HG03280 (cell line): Measurements from ENCODE around the gene STARD10.
"Not testable (repeated sequence)": the region's sequence is repeated elsewhere in the genome, so short reads cannot be mapped to it uniquely, and the experiment has no call there.

Experiments used
- ATAC-seq: cut with Tn5 transposase; IDR thresholded peaks from one replicate; pipeline ENCODE4 v1.9.1; 2021; ENCODE audit warnings: mild to moderate bottlenecking, moderate library complexity; ENCODE audit not compliant: unreplicated experiment

Gene STARD10

DNA sequence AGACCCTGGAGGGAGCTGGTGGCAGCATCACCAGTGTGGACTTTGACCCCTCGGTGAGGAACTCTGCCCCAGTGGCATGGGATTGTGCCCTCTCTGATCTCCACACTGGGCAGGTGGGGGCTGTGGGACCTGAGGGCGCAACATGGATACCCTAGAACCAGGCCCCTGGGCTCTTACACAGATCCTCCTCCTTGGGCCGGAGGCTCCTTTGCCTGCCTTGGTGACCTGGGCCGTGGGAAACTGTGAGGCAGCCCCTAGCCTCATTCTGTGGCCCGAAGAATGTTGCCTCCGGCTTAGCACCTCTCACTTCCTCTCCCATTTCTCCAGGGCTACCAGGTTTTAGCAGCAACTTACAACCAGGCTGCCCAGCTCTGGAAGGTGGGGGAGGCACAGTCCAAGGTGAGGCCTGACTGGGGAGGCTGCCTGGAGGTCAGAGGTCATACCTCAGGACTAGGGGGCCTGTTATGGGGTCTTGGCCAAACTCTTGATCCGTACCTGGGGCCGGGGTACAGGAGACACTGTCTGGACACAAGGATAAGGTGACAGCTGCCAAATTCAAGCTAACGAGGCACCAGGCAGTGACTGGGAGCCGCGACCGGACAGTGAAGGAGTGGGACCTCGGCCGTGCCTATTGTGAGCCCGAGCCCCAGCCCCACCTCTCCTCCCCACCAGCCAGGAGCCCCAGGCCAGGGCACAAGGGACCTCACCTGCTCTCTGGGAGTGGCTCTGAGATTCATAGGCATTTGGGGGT is 32.5 kb upstream of the STARD10 start:
- no peak for ATAC-seq

DNA sequence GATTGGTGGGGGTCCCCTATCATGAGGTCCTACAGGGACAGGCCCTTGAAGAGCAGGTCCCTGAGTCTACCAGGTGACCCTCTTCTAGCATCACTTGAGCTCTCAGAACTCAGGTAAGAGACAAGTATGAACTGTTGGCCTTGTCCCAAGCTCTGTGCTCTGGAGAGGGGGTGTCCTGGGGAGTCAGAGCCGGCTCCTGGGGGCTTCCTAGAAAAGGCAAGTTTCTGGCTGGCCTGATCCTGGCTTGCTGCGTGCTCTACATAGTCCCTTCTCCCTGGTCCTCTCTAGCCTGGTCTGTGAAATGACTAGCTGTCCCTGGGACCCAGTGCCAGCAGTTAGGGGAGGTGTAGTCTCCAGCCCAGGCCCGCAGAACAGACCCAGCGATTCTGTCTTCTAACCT is 31.8 kb upstream of the STARD10 start:
- no peak for ATAC-seq

DNA sequence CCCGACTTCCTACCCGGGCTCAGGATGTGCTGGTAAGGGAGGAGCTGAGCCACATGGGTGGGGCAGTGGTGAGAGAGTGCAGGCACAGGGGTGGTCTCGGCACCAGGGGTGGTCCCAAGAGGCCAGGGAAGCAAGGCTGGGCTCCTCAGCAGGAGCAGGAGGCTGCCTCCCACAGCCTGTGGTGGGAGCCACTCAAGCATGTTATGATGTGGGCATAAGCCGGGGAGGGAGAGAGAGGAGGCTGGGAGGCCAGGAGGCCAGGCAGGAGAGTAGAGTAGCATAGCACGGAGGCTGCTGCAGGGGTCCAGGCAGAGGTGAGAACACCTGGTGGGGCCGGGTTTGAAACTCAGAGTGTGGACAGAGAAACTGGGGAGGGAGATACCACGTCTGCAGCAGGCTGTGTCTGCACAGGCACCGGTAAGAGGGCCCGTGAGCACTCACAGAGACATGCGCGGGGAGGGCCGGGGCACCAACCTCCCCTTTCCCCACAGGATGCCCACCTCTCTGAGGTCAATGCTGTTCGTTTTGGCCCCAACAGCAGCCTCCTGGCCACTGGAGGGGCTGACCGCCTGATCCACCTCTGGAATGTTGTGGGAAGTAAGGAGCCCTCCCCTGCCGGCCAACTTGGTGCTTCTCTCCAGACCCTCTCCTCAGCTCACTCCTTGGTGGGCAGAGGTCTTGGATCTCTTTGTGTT is 31.1 kb upstream of the STARD10 start:
- no peak for ATAC-seq

DNA sequence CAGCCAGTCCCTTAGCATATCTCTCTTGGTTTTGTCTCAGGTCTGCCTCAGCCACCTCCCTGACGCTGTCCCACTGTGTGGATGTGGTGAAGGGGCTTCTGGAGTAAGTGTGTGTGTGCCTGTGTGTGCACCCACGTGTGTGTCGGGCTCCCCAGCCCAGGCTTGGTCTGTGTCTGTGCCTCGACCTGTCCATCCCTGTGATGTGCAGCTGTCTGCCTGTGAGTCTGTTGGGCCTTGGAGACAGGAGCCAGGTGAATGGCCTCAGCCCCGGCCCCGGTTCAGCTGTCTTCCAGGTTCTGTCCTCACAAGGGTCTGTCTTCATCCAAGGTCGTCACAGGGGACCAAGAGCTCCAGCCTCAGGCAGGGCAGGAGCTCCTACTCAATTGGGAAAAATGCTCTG is 30.2 kb upstream of the STARD10 start:
- ATAC-seq = no peak

DNA sequence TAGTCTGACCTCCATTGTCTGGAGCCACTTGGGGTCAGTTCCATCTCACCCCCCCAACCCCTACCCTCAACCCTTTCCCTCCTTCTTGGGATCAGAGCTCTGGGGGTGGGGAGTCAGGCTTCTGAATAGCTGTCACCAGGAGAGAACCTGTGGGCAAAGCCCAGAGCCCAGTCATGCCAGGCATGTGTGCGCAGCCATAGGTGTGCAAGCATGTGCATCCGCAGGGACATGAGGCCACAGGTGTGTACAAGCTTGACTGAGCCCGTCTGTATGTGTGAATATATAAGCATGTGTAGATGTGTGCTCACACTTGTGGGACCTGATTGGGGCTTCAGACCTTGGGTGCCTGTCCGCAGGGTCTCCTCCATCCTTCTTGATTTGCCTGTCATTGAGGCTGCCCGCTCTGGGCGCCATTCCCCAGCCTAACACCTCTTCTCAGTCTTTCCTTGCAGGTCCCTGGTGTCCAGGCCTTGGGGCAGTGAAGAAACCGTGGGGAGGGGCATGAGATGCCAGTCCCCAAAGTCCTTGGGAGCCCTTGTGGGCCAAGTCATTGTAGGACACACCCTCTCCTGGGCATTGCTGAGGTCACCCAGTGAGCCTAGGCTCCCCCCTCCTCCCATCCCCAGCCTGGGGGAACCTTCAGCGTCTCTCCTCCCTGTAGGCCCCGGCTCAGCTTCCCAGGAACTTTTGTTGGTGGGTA is 29.4 kb upstream of the STARD10 start:
- no peak for ATAC-seq

DNA sequence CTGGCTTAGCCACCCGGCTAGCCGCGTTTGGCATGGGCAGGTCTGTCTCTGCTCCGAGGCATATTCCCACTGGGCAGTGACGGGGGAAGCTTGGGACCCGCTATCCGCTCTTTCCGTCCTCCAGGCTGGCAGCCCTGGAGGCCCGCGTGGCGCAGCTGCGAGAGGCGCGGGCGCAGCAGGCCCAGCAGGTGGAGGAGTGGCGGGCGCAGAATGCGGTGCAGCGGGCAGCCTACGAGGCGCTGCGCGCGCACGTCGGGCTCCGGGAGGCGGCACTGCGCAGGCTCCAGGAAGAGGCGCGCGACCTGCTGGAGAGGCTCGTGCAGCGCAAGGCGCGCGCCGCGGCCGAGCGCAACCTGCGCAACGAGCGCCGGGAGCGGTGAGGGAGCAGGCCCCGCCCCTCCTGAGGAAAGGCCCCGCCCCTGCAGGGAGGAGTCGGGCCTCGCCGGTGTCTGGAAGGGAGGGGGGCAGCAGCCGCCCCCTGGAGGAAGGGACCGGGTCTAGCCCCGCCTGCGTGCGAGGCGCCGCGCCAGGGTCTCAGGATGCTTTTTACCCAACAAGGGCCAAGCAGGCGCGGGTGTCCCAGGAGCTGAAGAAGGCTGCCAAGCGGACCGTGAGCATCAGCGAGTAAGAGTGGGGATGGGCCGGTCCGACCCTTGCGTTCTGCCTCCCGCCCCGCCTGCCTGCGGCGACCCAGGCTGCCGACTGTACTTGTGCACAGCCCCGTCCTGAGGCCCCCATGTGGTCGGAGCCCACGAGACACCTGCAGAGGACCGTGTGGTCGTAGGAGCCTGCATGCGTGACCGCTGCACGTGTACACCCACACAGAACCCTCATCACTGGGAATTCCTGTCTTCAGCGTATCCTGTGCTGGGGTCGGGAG is 28.3 kb upstream of the STARD10 start:
- ATAC-seq = no peak

DNA sequence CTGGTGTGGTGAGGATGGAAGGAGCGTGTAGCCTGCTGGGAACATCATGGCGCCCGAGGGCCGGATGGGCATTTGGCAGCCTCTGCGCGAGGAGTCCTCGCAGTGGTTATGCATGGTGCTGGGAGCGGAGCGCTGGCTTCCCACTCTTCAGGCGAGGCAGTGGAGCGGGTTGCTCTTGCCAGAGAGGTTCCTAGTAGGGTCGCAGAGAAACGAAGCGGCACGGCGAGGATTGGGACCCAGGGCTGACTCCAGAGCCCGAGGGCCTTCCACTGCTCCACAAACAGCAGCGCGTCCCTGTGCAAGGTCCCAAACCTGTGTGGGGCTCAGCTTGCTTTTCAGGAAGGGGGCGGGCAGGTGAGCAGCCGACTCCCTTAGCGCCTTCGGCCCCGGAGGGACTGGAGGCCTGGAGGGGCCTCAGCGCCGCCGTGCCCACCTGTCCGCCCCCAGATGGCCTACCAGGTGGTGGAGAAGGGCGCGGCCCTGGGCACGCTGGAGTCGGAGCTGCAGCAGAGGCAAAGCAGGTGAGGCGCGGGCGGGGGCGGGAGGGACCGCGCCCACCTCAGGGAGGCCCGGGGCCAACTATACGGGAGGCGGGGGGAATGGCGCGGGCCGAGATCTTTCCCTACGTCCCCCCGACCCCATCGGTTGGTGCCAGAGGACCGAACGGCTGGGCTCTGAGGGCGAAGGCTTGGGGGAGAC is 27.5 kb upstream of the STARD10 start:
- no peak for ATAC-seq

DNA sequence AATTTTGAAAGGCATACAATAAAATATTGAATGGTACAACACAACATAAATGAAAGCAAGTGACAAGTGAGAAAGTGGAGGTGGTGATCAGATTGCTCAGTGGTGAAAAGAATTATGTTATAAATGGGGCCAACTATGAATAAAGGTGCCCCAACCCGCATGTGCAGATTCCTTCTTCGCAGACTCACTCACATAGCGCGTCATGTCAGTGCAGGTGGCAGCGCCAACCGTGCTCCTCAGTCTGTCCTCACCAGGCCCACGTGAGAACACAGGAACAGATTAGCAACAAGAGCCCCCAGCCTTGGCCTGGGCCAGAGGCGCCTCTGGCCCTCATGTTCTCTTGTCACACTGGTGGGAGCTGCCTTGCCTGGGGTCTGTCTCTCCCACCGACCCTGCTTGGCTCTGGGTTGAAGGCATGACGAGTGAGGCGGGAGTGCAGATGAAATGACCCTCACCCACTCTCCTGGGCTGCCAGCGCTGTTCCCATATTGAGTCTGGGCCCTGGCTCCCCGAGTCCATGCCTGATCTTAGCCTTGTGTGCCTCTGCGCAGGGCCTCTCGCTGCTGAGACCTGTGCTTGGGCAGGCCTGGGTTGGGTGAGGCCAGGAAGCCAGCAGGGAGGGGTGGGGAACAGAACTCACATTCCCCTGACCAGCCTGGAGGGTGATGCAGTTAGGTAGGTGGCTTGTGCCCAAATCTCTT is 26.7 kb upstream of the STARD10 start:
- ATAC-seq = no peak

DNA sequence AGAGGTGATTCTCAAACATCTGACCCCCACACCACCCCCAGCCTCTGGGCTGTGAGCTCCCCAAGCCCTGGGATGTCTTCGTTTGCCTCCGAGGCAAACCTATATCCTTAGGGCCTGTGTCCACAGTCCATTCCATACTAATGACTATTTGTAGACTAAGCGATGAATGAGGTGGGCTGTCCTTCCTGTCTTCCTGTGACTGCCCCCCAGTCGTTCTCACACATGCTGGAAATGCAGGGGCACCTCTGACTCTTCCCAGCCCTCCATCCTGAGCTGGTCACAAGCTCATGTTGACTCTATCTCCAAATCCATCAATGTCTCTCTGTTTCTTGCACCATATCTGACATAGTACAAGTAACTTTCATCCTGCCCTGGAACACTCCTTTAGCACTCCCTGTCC is 25.1 kb upstream of the STARD10 start:
- no peak for ATAC-seq

DNA sequence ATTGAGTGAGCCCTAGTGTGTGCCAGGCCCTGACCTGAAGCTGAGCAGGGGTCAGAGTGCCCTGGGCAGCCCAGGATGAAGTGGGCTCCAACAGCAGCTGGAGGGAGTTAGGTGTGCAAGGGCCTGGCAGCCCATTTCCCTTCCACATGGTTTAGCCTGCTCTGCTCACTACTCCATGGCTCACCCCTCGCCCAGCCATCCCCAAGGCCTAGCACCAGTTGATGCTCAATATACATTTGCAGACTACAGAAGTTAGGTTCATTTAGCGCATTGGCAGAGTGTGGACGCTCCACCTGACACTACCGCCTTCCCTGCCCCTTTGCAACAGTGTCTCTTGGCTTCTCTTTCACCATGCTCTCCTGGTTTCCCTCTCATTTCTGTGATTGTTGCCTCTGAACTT is 24.1 kb upstream of the STARD10 start:
- no peak for ATAC-seq

DNA sequence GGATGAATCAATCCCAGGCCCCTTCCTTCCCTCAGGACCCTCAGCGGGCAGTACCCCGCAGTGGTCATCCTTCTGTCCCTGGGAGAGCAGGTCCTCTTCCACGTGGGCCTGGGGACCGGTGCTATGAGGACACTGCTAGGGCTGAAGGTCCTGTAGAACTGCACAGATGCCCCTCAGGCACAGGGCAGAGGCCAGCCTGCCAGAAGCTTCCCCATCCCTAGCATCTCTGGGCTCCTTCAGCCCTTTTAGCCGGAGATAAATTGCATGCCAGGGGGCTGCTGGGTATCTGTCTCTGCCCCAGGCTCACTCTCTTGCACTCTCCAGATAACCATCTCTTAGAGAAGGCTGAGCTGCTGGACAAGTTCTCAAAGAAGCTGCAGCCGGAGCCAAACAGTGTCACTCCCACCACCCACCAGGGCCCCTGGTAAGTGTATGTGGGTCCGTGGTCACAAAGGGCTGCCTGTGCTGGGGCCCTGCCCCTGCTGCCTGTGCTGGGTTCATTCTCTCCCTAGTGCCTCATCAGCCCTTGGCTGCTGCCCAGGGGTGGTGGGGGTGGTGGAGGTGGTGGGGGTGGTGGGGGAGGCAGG is 22.6 kb upstream of the STARD10 start:
- no peak for ATAC-seq

DNA sequence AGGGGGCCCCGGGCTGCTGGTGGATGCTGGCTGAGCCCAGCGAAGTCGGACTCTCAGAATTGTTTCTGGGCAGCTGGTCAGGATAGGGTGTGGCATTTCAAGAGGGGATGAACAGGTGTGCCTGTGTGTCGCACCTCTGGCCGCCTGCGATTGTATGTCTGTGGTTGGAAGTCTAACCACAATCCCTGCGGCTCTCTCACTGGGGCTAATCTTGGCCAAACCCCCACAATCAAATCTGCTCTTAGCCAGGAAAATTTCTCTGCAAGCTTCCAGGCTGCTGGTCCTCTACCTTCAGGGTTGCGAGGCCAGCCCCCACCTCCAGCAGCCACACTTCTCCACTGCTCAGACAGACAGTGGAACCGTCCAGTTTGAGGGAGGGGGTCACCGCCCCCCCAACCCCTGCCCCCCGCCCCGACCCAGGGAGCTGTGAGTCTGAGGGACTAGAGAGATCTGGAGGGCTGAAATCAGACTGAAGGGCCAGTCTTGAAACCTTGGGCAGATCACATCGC is 21.3 kb upstream of the STARD10 start:
- ATAC-seq = no peak

DNA sequence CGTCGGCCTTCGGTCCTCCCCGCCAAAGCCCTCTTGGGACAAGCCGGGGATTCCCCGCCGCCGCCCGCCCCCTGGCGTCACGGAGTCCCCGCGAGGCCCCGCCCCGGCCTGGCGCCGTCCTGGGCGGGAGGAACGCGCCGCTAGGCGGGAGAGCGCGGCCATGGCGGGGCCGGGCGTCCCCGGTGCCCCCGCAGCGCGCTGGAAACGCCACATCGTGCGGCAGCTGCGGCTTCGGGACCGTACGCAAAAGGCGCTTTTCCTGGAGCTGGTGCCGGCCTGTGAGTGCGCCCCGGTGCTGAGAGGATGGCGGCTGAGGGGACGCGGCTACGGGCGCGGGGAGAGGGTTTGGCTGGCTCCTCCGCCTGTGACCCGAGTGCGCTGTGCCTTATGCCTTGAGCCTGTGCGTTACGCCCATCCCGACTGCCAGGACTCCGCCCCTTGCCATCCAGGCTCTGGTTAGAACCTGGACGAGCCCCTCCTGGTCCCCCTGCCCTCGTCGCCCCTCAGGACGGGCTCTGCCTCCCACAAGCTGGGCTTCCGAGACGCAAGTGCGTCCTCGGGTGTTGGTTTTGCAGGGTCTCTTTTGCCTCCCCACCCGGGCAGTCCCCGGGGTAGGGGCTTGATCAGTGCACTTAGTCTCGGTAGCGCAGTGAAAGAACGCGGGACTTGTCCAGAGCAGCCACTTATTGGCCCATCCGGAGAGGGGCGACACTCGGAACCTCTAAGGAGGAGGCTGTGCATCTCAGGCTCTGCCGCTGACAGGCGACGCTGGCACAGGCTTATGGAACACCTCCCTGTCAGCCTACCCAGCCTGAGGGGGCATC is 20.7 kb upstream of the STARD10 start, which contains the start of gene ATG16L2:
Gene ATG16L2, plus strand, starts transcription at position 126 of the 824 bp plus-strand sequence. Its CDS starts 35 bp downstream, at position 161.
- peak; percentile 69 for ATAC-seq

DNA sequence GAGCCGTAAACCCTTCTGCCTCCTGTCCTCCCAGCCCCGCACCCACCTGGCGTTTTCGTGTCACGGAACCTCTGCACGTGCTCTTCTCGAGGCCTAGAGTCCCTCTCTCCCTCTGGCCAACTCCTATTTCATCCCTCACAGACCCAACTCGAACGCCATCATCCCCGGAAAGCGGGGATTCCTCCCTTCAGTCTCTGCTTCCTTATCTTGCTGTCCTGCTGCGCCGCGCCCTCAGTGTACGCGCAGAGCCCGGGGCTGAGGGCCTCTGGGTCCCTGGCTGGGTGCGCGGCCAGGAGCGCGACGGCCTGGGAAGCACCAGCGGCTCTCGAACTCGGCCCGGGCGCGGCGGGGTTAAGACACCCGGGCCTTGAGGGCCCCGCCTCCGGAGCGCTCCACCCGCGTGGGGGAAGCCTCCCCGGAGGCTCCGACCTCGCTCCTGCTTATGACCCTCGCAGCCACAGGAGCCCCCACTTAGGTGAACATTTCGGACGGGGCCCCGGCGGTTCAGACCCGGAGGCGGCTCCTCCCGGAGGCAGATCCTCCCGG is 20.0 kb upstream of the STARD10 start:
- peak; percentile 56 for ATAC-seq

DNA sequence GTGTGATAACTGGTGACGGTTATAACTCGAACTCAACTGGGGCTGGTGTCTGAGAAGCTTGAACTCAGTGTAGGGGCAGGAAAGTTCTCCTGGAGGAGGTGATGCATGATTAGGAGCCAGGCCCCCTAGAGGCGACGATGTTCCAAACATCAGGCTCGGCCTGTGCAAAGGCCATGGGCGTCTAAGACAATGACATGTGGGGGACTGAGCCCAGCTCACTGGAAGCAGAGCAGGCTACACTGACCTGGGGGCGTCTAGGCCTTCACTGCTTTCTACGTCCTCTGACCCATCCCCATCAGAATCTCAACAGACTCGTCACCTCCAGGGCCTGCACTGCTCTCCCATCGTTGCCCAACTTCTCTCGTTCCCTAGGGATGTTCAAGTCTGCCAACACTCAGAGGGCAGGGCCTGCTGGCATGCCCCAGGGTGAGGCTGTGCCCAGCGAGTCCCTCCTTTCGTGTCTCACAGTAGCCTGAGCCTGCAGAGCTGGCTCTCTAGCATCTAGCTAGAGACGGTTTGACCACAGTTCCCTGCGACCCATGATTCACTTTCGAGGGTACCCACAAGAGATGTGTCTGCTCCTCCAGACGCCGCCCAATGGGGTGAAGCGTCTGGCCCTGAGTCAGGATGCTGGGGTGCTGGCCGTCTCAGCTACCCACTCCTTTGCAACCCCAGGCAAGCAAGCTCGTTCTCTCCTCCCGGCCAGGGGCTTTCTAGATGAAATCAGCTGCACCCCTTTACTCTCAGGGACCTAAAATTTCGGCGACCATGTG is 19.3 kb upstream of the STARD10 start:
- peak; percentile 27 for ATAC-seq

DNA sequence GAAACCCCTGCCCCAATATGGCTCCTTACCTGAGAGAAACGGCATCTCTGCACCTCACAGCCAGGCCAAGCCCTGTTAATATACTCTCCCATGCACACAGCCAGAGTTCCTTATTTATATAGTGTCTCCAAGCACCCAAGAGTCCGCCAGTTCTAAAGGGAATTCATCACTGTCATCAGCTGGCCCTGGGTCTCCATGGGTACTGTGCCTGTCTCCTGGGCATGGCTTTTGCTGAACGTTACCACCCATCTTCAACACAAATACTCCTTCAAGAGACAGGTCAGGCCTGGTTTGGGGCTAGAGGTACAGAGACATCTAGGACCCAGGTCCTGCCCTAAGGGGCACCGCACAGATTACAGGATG is 18.7 kb upstream of the STARD10 start:
- ATAC-seq = no peak

DNA sequence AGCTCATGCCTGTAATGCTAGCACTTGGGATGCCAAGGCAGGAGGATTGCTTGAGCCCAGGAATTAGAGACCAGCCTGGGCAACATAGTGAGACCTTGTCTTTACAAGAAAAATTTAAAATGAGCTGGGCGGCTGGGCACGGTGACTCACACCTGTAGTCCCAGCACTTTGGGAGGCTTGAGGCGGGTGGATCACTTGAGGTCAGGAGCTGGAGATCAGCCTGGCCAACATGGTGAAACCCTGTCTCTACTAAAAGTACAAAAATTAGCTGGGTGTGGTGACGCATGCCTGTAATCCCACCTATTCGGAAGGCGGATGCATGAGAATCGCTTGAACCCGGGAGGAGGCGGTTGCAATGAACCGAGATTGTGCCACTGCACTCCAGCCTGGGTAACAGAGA is 17.8 kb upstream of the STARD10 start:
- ATAC-seq = not testable (repeated sequence)
